HepG2 (cell line): Measurements from ENCODE around the gene TM9SF4.

Experiments
- ELF4 ChIP-seq: sonication (generic); formaldehyde crosslinking; IDR thresholded peaks from 2 replicates; pipeline ENCODE4 v1.5.0; 2020; ENCODE audit warnings: missing genetic modification reagents, mild to moderate bottlenecking, moderate library complexity, borderline replicate concordance
- GLI4 ChIP-seq: sonication (generic); formaldehyde crosslinking; IDR thresholded peaks from 2 replicates; pipeline ENCODE4 v1.5.1; 2020; ENCODE audit warnings: missing genetic modification reagents, mild to moderate bottlenecking, moderate library complexity, borderline replicate concordance
- SMARCC2 ChIP-seq: fragments of 450-650 bp; IDR thresholded peaks from 2 replicates; pipeline ENCODE4 v1.6.1; 2017; ENCODE audit warnings: antibody characterized with exemption, mild to moderate bottlenecking
- ZBTB42 ChIP-seq: sonication (generic); formaldehyde crosslinking; IDR thresholded peaks from 2 replicates; pipeline ENCODE4 v1.5.0; 2020; ENCODE audit warnings: mild to moderate bottlenecking, missing genetic modification reagents
- ZNF841 ChIP-seq: sonication (generic); formaldehyde crosslinking; IDR thresholded peaks from 2 replicates; pipeline ENCODE4 v1.8.1; 2023; ENCODE audit warnings: missing genetic modification reagents, borderline replicate concordance
- TF ChIP-seq, protein P1 (sequence below): sonication (generic); formaldehyde crosslinking; IDR thresholded peaks from 2 replicates; pipeline ENCODE4 v1.5.0; 2020; ENCODE audit warnings: mild to moderate bottlenecking, missing genetic modification reagents, moderate library complexity
- TF ChIP-seq, protein P2 (sequence below): sonication (generic); formaldehyde crosslinking; IDR thresholded peaks from 2 replicates; pipeline ENCODE4 v1.4.0; 2020; ENCODE audit warnings: missing genetic modification reagents, borderline replicate concordance
- TF ChIP-seq, protein P3 (sequence below): sonication (generic); formaldehyde crosslinking; IDR thresholded peaks from 2 replicates; pipeline ENCODE4 v1.9.0; 2021; ENCODE audit warnings: missing genetic modification reagents, borderline replicate concordance

DNA sequence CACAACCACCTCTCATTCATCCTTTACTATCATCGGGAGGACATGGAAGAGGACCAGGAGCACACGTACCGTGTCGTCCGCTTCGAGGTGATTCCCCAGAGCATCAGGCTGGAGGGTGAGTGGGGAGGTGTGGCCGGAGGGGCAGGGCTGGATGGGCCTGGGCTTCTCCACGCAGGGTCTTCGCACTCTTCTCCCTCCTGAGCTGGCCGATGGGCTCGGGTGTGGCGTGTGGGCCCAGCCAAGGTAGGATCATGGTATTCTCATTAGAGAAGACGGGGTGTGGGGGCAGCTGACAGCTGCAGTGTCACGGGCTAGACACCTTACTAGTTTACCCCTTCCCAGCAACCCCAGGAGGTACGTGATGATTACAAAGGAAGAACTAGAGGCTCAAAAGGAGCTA lies 33.5 kb downstream of the TM9SF4 start:
- TF ChIP-seq ZBTB42 (CRISPR knock-in tag) = no peak
- TF ChIP-seq SMARCC2 = no peak
- TF ChIP-seq, protein P1, sequence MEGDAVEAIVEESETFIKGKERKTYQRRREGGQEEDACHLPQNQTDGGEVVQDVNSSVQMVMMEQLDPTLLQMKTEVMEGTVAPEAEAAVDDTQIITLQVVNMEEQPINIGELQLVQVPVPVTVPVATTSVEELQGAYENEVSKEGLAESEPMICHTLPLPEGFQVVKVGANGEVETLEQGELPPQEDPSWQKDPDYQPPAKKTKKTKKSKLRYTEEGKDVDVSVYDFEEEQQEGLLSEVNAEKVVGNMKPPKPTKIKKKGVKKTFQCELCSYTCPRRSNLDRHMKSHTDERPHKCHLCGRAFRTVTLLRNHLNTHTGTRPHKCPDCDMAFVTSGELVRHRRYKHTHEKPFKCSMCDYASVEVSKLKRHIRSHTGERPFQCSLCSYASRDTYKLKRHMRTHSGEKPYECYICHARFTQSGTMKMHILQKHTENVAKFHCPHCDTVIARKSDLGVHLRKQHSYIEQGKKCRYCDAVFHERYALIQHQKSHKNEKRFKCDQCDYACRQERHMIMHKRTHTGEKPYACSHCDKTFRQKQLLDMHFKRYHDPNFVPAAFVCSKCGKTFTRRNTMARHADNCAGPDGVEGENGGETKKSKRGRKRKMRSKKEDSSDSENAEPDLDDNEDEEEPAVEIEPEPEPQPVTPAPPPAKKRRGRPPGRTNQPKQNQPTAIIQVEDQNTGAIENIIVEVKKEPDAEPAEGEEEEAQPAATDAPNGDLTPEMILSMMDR (CRISPR knock-in tag) = no peak
- TF ChIP-seq, protein P2, sequence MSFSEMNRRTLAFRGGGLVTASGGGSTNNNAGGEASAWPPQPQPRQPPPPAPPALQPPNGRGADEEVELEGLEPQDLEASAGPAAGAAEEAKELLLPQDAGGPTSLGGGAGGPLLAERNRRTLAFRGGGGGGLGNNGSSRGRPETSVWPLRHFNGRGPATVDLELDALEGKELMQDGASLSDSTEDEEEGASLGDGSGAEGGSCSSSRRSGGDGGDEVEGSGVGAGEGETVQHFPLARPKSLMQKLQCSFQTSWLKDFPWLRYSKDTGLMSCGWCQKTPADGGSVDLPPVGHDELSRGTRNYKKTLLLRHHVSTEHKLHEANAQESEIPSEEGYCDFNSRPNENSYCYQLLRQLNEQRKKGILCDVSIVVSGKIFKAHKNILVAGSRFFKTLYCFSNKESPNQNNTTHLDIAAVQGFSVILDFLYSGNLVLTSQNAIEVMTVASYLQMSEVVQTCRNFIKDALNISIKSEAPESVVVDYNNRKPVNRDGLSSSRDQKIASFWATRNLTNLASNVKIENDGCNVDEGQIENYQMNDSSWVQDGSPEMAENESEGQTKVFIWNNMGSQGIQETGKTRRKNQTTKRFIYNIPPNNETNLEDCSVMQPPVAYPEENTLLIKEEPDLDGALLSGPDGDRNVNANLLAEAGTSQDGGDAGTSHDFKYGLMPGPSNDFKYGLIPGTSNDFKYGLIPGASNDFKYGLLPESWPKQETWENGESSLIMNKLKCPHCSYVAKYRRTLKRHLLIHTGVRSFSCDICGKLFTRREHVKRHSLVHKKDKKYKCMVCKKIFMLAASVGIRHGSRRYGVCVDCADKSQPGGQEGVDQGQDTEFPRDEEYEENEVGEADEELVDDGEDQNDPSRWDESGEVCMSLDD (CRISPR knock-in tag) = no peak
- TF ChIP-seq, protein P3, sequence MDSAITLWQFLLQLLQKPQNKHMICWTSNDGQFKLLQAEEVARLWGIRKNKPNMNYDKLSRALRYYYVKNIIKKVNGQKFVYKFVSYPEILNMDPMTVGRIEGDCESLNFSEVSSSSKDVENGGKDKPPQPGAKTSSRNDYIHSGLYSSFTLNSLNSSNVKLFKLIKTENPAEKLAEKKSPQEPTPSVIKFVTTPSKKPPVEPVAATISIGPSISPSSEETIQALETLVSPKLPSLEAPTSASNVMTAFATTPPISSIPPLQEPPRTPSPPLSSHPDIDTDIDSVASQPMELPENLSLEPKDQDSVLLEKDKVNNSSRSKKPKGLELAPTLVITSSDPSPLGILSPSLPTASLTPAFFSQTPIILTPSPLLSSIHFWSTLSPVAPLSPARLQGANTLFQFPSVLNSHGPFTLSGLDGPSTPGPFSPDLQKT (CRISPR knock-in tag) = no peak
- no peak for TF ChIP-seq ELF4 (CRISPR knock-in tag)
- TF ChIP-seq GLI4 (CRISPR knock-in tag) = no peak
- TF ChIP-seq ZNF841 = no peak
